Panc1 (cell line): ENCODE results near the gene SMURF2.

ENCODE experiments used
- POLR2AphosphoS5 ChIP-seq: IDR thresholded peaks from 2 replicates; pipeline ENCODE4 v1.6.1; 2012; ENCODE audit warnings: mild to moderate bottlenecking, low read depth, low read length, moderate library complexity
- SIN3A ChIP-seq: IDR thresholded peaks from 2 replicates; pipeline ENCODE4 v1.6.1; 2012; ENCODE audit warnings: low read depth, mild to moderate bottlenecking, low read length, moderate library complexity, borderline replicate concordance; ENCODE audit not compliant: insufficient read depth
- TCF7L2 ChIP-seq: IDR thresholded peaks from 2 replicates; pipeline ENCODE4 v1.6.1; 2011; ENCODE audit warnings: mild to moderate bottlenecking, low read depth, low read length, inconsistent platforms
- TF ChIP-seq, protein P1 (sequence below): fragments of 450-650 bp; IDR thresholded peaks from 2 replicates; pipeline ENCODE4 v1.5.1; 2017; ENCODE audit warnings: mild to moderate bottlenecking
- TF ChIP-seq, protein P2 (sequence below), 2 experiments: IDR thresholded peaks; 2 replicates each; pipeline ENCODE4 v1.6.1; 2011 to 2012; ENCODE audit warnings: low read depth in 2 of 2, control low read depth in 1 of 2, low read length in 1 of 2, mild to moderate bottlenecking in 1 of 2, moderate library complexity in 1 of 2; ENCODE audit not compliant: insufficient read depth in 1 of 2

DNA sequence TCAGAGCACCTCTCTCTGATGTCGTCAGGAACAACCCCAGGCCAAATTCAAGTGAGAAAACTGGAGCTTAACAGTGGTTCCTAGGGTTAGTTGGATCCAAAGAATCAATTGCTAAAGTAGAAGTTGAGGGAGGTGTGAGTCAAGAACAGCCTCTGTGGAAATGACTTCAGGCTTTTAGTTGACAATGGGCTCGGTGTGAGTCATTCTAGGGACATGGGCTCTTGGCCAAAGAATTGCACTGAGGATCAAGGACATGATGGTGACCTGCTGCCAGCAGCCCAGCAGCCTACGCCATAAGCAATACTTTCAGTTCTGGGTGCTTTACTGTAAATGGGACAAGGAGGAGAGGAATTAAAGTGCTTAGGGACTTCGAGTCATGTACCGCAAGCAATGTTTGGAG is 32.1 kb upstream of the SMURF2 start:
- TF ChIP-seq, protein P1, sequence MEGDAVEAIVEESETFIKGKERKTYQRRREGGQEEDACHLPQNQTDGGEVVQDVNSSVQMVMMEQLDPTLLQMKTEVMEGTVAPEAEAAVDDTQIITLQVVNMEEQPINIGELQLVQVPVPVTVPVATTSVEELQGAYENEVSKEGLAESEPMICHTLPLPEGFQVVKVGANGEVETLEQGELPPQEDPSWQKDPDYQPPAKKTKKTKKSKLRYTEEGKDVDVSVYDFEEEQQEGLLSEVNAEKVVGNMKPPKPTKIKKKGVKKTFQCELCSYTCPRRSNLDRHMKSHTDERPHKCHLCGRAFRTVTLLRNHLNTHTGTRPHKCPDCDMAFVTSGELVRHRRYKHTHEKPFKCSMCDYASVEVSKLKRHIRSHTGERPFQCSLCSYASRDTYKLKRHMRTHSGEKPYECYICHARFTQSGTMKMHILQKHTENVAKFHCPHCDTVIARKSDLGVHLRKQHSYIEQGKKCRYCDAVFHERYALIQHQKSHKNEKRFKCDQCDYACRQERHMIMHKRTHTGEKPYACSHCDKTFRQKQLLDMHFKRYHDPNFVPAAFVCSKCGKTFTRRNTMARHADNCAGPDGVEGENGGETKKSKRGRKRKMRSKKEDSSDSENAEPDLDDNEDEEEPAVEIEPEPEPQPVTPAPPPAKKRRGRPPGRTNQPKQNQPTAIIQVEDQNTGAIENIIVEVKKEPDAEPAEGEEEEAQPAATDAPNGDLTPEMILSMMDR, result no peak
- no peak for TF ChIP-seq POLR2AphosphoS5
- TF ChIP-seq TCF7L2, result no peak
- no peak for TF ChIP-seq SIN3A
- TF ChIP-seq, protein P2, sequence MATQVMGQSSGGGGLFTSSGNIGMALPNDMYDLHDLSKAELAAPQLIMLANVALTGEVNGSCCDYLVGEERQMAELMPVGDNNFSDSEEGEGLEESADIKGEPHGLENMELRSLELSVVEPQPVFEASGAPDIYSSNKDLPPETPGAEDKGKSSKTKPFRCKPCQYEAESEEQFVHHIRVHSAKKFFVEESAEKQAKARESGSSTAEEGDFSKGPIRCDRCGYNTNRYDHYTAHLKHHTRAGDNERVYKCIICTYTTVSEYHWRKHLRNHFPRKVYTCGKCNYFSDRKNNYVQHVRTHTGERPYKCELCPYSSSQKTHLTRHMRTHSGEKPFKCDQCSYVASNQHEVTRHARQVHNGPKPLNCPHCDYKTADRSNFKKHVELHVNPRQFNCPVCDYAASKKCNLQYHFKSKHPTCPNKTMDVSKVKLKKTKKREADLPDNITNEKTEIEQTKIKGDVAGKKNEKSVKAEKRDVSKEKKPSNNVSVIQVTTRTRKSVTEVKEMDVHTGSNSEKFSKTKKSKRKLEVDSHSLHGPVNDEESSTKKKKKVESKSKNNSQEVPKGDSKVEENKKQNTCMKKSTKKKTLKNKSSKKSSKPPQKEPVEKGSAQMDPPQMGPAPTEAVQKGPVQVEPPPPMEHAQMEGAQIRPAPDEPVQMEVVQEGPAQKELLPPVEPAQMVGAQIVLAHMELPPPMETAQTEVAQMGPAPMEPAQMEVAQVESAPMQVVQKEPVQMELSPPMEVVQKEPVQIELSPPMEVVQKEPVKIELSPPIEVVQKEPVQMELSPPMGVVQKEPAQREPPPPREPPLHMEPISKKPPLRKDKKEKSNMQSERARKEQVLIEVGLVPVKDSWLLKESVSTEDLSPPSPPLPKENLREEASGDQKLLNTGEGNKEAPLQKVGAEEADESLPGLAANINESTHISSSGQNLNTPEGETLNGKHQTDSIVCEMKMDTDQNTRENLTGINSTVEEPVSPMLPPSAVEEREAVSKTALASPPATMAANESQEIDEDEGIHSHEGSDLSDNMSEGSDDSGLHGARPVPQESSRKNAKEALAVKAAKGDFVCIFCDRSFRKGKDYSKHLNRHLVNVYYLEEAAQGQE (IDR thresholded peaks at IDR 0.05; ENCODE audit: insufficient read depth in 1 of 2, low read depth in 2 of 2, low read length in 1 of 2), result no peak
